ENCODE measurements around the gene GEMIN7.

GRCh38 chr19:45130888-45131615 lies 52.0 kb downstream of the GEMIN7 start:
- peak; percentile 83 for TF ChIP-seq RAD21 (CRISPR knock-in tag; IDR thresholded peaks at IDR 0.05)
- peak; percentile 89 for TF ChIP-seq CTCF (CRISPR knock-in tag; IDR thresholded peaks at IDR 0.05)
- TF ChIP-seq ZNF605 (CRISPR knock-in tag; IDR thresholded peaks at IDR 0.05): 0 out of 2 replicates have a peak, but pooled peaks have one; percentile 34
- TF ChIP-seq ZNF563 (CRISPR knock-in tag; IDR thresholded peaks at IDR 0.05): no peak
- TF ChIP-seq ZNF124 (CRISPR knock-in tag; IDR thresholded peaks at IDR 0.05): no peak
- TF ChIP-seq REXO4 (CRISPR knock-in tag; IDR thresholded peaks at IDR 0.05; ENCODE audit: borderline replicate concordance): no peak
- no peak for TF ChIP-seq NR1H2 (CRISPR knock-in tag; IDR thresholded peaks at IDR 0.05; ENCODE audit: borderline replicate concordance, low read depth)
